Right ventricle myocardium superior (tissue), 1 donor: ENCODE results near the gene ZFYVE27. TPM values are rescaled to one million over a fixed set of nuclear protein-coding genes. Genes with fewer than 3 reads are reported as not detected.

Experiments
- ATAC-seq: fragments of 200-7000 bp; cut with Tn5 transposase; one replicate; pipeline ENCODE4 v1.9.1; 2020; ENCODE audit warnings: mild to moderate bottlenecking; ENCODE audit not compliant: poor library complexity
- DNase-seq: peaks from one replicate; pipeline ENCODE4 v3.0.0-alpha.2; 2020
- intact Hi-C: fragments of 100-400 bp; cut with DNase I; formaldehyde crosslinking; loops from one replicate; pipeline ENCODE4 v1.11.2; 2022
- total RNA-seq: library from RNA; stranded (reverse); fragmentation: NEBNext Ultra II Directional; extraction: Animal tissue kit (Norgen Biotek cat#: 25700); gene quantifications from one replicate; pipeline ENCODE4 v1.2.1, GENCODE V29; 2021
- donor health status: DM: no; HTN: yes; CAD: no; lungs with severe emphysema.

ZFYVE27 gene
- total RNA-seq, 1 donor from 2014 or later, result 10.6 TPM

- DNase-seq (no peak), ATAC-seq (no peak)
- intact Hi-C loops, result no loop called here
Measured at GRCh38 chr10:97805949-97806348, 69.0 kb downstream of the ZFYVE27 start.

- intact Hi-C loops, result no loop called here
- DNase-seq (no peak), ATAC-seq (no peak)
Measured at GRCh38 chr10:97810446-97810845, 73.5 kb downstream of the ZFYVE27 start.

Other genes starting within 250 kb of the ZFYVE27 start
- gene MMS19, start 238.7 kb upstream of the ZFYVE27 start, total RNA-seq, result 34.0 TPM
- 26.7 TPM for gene UBTD1, start 238.2 kb upstream of the ZFYVE27 start, total RNA-seq
- 152 TPM for gene ANKRD2, start 164.3 kb upstream of the ZFYVE27 start, total RNA-seq
- 18.7 TPM for gene HOGA1, start 152.7 kb upstream of the ZFYVE27 start, total RNA-seq
- gene C10orf62, start 147.4 kb upstream of the ZFYVE27 start, total RNA-seq, result 0.48 TPM
- 8.1 TPM for gene MORN4, start 103.6 kb upstream of the ZFYVE27 start, total RNA-seq
- gene PI4K2A, start 96.5 kb upstream of the ZFYVE27 start, total RNA-seq, result 9.9 TPM
- gene AVPI1, start 49.9 kb upstream of the ZFYVE27 start, total RNA-seq, result 7.9 TPM
- gene MARVELD1, start 23.4 kb upstream of the ZFYVE27 start, total RNA-seq, result 6.4 TPM
- 2.1 TPM for gene SFRP5, start 34.9 kb downstream of the ZFYVE27 start, total RNA-seq
- gene GOLGA7B, start 112.7 kb downstream of the ZFYVE27 start, total RNA-seq, result 0.11 TPM